CD4-positive, alpha-beta T cell treated with Interleukin-17A for 1 hour (primary cell): Measurements from ENCODE around the gene ITGA11.
"Not testable (repeated sequence)": the region's sequence is repeated elsewhere in the genome, so short reads cannot be mapped to it uniquely, and the experiment has no call there.

Experiments
- DNase-seq: peaks from one replicate; pipeline ENCODE4 v3.0.0-alpha.2; 2020

Gene ITGA11

DNA sequence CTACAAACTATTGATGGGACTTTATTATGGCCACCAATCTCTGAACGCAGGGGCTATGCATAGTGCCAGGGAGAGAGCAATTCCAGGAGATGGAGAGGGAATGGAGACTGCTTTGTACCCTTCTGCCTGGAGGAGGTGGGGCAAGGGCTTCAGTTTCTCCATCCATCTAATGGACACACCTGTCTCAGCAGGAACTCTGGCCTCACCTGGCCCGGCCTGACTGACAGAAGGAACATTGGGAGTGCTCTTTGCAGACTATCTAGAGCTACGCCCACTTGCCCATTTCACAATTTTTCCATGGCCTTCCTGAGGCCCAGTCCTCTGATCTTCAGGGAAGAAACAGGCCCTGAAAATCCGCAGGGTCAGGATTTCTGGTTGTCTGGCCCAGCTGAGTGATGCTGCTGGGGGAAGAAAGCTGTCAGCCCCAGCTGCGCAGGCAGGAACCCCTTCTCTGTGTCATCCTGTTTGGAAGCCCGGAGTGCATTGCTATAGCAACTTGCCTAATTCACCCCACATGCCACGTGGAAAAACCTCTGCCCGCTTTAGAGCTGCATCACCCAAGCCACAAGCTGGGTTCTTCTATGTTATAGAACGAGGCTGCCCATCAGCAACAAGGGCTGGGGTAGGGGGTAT, 6.4 kb downstream of the ITGA11 start:
- no peak for DNase-seq

- DNase-seq, result no peak
These were observed 7.1 kb downstream of the ITGA11 start for GRCh38 chr15:68424754-68425390.

DNA sequence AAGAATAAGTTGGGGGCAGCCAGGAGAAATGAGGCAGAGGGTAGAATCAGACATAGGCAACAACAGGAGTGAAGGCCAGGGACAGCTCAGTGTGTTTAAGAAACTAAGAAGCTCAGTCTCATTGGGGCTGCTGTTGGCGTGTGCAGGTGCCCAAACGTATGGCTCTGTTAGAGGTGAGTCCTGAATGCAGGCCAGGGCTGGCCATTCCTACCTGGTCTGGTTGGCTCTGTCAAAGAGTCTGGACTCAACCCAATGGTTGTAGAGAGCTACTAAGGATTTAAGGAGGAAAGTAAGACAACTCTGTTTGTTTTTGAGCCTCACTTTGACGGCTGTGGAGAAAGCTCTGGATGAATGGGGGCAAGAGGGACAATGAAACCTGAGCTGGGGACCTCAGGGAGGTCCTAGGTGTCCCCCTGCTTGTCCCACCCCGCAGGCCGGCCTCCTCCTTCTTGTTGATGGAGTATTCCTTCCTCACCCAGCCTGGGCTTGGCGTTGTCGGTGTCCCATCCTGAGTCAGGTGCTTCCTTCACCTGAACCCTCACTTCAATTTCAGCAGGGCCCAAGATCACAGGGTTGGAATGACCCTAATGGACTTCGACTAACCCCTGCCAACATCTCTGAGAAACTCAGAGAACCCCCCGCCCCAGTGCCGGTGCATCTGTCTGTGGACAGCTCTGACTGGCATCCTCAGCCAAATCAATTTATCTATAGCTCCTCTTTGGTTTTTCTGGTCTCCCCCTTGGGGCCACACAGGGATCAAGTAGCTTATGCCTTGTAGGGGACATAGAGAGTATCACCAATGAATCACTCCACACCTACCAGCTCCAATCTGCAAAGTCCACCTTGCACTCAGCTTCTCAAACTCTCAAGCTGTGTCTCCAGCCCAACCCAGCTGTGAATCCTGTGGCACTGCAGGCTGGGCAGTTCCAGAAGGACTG, 8.3 kb downstream of the ITGA11 start:
- DNase-seq, result no peak

- not testable (repeated sequence) for DNase-seq
These were observed 9.4 kb downstream of the ITGA11 start for GRCh38 chr15:68422403-68423145.

GRCh38 chr15:68421798-68422402, 10.1 kb downstream of the ITGA11 start:
- no peak for DNase-seq

GRCh38 chr15:68421115-68421551, 10.8 kb downstream of the ITGA11 start:
- DNase-seq, result no peak

DNA sequence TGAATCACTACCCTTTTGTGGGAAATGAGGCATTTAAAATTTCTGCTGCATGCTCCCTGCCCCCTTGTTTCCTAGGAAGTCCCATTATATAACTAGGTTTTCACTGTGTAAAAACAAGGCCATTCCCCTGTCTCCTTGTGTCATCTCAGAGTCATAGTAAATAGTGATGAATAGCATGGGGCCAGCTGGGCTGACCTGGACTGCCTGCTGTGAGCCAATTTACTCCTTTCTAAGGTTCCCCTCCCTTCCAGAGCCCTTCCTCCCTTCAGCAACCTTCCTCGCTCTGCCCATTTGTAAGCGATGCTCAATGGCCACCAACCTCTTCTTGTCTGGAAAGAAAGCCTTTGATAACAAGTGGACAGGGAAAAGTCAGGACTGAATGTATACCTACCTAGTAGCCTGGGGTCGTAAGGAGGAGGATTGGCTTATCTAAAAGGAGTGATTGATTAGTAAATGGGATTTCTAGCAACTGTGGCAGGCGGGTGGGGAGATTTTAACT, 11.7 kb downstream of the ITGA11 start:
- no peak for DNase-seq

DNA sequence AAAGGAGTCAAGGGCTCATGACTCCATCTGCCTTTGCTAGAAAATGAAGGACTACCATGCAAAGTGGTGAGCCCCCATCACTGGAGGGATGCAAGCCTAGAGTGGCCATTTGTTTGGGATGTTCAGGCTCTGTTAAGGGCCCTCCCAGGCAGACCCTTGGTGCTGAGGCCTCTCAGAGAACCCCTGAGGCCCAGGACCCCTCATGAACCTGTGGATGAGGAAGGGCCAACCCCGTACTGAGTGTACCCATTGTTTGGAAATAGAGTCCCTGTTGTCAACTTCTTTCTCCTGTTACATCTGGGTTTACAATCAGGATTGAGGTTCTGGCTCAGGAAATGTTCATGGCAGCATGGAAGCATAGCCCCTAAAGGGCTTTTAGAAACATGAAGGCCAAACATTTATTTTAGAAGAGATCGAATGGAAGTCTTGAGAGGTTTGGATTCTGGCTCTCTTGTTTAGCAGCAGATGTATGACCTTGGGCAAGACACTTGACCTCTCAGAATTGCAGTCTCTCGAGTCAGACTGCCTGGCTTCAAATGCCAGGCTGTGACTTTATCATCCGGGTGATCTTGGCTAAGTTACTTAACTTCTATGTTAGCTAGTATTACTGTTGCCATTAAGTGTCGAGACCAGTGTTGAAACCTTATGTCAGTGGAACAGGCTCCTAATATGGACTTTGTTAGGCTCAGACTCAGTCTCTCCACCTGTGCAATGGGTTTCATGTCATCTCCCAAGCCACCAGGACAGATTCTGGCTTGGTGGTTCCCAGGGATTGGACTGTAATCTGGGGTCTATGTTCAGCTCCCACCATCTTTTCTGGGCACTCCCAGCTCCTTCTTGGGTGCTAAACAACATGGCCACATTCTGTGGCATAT, 12.4 kb downstream of the ITGA11 start:
- no peak for DNase-seq

- DNase-seq, result no peak
These were observed 13.3 kb downstream of the ITGA11 start for GRCh38 chr15:68418611-68419161.

DNA sequence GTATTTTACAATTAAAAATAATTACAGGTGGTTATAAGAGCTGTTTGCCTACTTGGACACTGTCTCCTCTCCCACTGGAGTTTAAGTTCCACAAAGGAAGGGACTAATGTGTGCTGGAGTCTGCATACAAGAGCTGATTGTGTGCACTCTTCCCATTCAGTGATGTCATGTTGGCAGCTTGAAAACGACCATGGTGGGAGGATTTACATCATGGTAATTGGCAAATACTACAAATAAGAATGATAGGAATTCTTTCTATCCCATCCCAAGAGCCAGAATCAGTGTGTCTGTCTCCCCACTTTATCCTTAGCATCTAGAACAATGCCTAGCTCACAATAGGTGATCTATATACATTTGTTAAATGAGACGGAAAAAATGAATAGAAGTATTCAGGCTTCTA, 14.1 kb downstream of the ITGA11 start:
- no peak for DNase-seq

DNA sequence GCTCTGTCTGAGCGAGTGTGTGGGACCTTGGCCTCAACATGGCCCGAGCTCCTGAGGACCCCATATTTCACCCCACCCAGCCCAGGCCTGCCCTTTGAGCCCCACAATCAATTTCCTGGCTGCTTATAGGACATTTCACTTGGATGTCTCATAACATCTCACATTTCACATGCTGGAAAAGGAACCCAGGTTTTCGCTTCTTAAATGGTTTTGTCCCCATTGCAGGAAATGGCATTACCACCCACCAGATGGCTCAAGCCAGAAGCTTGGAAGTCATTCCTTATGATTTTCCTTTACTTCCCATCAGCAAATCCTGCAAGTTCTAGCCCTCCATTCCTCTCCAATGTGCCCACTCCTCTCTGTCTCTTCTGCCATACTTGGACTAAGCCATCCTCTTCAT, 14.9 kb downstream of the ITGA11 start:
- no peak for DNase-seq

DNA sequence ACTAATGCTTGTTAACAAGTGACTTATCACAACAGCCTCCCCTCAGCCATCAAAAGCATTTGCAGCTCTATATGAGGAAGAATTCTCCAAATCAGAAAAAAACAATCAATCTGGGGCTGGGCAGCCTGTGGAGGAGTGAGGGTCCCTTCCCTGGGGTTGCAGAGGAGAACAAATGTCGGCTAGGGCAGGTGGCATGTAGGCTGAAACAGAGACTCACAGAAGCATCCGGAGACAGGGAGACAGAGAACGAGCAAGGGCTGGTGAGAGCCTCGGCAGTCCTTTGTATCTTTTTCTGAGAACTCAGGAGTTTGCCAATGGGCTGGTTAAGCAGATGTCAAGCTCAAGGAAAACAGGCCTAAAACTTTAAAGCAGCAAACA, 15.8 kb downstream of the ITGA11 start:
- no peak for DNase-seq

- no peak for DNase-seq
These were observed 16.3 kb downstream of the ITGA11 start for GRCh38 chr15:68415501-68416157.

DNA sequence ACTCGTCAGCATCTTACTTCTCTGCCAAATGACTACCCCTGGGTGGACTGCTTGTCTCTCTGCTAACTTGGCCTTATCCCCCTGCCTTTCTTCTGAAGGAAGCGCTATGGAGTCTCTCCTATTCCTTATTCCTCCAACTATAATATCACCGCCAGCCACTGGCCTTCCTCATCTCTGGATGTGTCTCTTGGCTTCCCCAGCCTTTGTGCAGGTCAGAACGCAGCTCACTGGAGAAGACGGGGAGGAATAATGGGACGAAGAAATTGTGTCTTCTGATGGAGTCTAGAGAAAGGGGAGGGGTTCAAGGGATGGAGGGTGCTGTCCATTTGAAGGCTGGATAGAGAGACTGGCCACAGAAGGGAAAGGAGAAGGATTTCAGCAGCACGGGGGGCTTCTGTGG, 16.9 kb downstream of the ITGA11 start:
- no peak for DNase-seq

DNA sequence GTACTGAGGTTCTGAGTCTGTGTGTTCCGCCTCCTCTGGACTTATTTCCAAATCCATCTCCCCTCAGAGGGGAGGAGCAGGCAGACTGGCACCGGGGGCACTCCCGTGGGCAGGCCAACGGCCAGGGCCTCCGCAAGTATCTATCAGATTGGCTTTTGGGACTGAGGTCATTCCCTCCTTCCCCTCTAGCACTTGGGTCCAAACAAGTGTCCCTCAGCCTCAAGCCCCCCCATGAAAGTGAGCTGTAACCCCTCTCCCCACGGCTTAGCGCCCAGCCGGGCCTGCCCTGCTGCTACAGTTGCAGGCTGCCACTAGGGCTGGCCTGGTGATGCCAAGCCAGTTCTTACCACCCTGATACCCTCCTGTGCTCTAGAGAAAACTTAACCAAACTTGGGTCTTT, 17.4 kb downstream of the ITGA11 start:
- no peak for DNase-seq

- DNase-seq, result no peak
These were observed 17.8 kb downstream of the ITGA11 start for GRCh38 chr15:68414206-68414555.

- DNase-seq, result no peak
These were observed 18.4 kb downstream of the ITGA11 start for GRCh38 chr15:68413363-68414205.

DNA sequence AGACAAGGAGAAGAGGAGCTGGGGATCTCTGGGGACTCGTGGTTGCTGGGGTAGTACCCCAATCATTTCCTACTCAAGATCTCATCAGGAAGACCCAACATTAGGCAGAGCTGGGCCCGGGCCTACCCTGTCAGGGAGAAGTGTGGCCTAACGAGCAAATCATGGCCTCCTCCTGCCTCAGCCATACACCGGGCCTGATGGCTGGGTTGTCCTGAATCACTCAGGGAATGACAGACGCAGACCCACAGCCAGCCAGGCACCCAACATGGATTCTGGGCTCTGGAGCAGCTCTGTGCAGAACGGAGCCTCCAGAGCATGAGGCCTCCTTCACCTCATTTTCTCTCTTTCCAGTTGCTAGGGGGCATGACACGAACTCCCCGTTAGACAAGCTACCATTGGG, 19.7 kb downstream of the ITGA11 start:
- no peak for DNase-seq

- no peak for DNase-seq
These were observed 20.2 kb downstream of the ITGA11 start for GRCh38 chr15:68411735-68412134.

- DNase-seq, result no peak
These were observed 20.7 kb downstream of the ITGA11 start for GRCh38 chr15:68411343-68411675.
